Nephron (organoid): ENCODE results near the gene KRTAP5-4.
"Not testable (repeated sequence)": the region's sequence is repeated elsewhere in the genome, so short reads cannot be mapped to it uniquely, and the experiment has no call there.

Experiments used
- H3K27ac Mint-ChIP-seq, 3 experiments: 2 replicates each; pipeline ENCODE4 v1.8.0; 2020; ENCODE audit warnings: mixed read lengths in 3 of 3, mild to moderate bottlenecking in 2 of 3, moderate library complexity in 1 of 3
- H3K27me3 Mint-ChIP-seq: 2 replicates; pipeline ENCODE4 v1.8.0; 2021; ENCODE audit warnings: low read depth, mild to moderate bottlenecking, moderate library complexity, mixed read lengths
- H3K36me3 Mint-ChIP-seq: 2 replicates; pipeline ENCODE4 v1.8.0; 2020; ENCODE audit warnings: low read depth, mixed read lengths
- H3K4me1 Mint-ChIP-seq: 2 replicates; pipeline ENCODE4 v1.8.0; 2020; ENCODE audit warnings: mixed read lengths
- H3K4me3 Mint-ChIP-seq, 3 experiments: 2 replicates each; pipeline ENCODE4 v1.8.0; 2020; ENCODE audit warnings: mild to moderate bottlenecking in 3 of 3, mixed read lengths in 3 of 3, moderate library complexity in 2 of 3
- H3K9me3 Mint-ChIP-seq: 2 replicates; pipeline ENCODE4 v1.8.0; 2020; ENCODE audit warnings: mixed read lengths
- CTCF ChIP-seq, 3 experiments: fragments of 200-600 bp; sonication (generic); IDR thresholded peaks; one replicate each; pipeline ENCODE4 v1.5.0; 2021; ENCODE audit warnings: antibody characterized with exemption in 3 of 3; ENCODE audit not compliant: unreplicated experiment in 3 of 3

The KRTAP5-4 gene

GRCh38 chr11:1625541-1625940 is 3.6 kb upstream of the KRTAP5-4 start:
- Mint-ChIP-seq H3K27me3 (peaks cover 38% of the 10 kb centered on the region), H3K36me3 (no peaks in the 10 kb centered on the region), H3K27ac (no peak overlapping the region), H3K4me1 (peaks cover 2% of the 10 kb centered on the region), H3K4me3 (no peak overlapping the region), H3K9me3 (peaks cover 2% of the 10 kb centered on the region)
- no peak for TF ChIP-seq CTCF (IDR thresholded peaks at IDR 0.05; ENCODE audit: unreplicated experiment in 3 of 3)

GRCh38 chr11:1624621-1625020 is 2.7 kb upstream of the KRTAP5-4 start:
- Mint-ChIP-seq H3K4me1 (no peaks in the 10 kb centered on the region), H3K36me3 (no peaks in the 10 kb centered on the region)

GRCh38 chr11:1623716-1624115 is 1.8 kb upstream of the KRTAP5-4 start:
- Mint-ChIP-seq H3K27ac (no peak overlapping the region), H3K4me3 (no peak overlapping the region), H3K9me3 (peaks cover 2% of the 10 kb centered on the region), H3K36me3 (no peaks in the 10 kb centered on the region), H3K4me1 (no peaks in the 10 kb centered on the region), H3K27me3 (peaks cover 29% of the 10 kb centered on the region)
- TF ChIP-seq CTCF (IDR thresholded peaks at IDR 0.05; ENCODE audit: unreplicated experiment in 3 of 3) = no peak

More at GRCh38 chr11:1624621-1625020, 2.7 kb upstream of the KRTAP5-4 start:
- Mint-ChIP-seq H3K27ac (no peak overlapping the region), H3K4me3 (no peak overlapping the region), H3K9me3 (peaks cover 2% of the 10 kb centered on the region), H3K27me3 (peaks cover 34% of the 10 kb centered on the region)
- TF ChIP-seq CTCF (IDR thresholded peaks at IDR 0.05; ENCODE audit: unreplicated experiment in 3 of 3) = no peak

- H3K36me3 Mint-ChIP-seq = no peaks in the 10 kb centered on the region
- no peak overlapping the region for H3K4me3 Mint-ChIP-seq
- no peaks in the 10 kb centered on the region for H3K4me1 Mint-ChIP-seq
- TF ChIP-seq CTCF (IDR thresholded peaks at IDR 0.05; ENCODE audit: unreplicated experiment in 3 of 3) = no peak
- H3K27me3 Mint-ChIP-seq = peaks cover 15% of the 10 kb centered on the region
- peaks cover 11% of the 10 kb centered on the region for H3K9me3 Mint-ChIP-seq
- H3K27ac Mint-ChIP-seq = no peak overlapping the region
Measured at GRCh38 chr11:1619449-1619848, 2.5 kb downstream of the KRTAP5-4 start.

- no peak for TF ChIP-seq CTCF (IDR thresholded peaks at IDR 0.05; ENCODE audit: unreplicated experiment in 3 of 3)
- no peak overlapping the region for H3K27ac Mint-ChIP-seq
- no peak overlapping the region for H3K4me3 Mint-ChIP-seq
- peaks cover 15% of the 10 kb centered on the region for H3K9me3 Mint-ChIP-seq
- H3K27me3 Mint-ChIP-seq = peaks cover 9% of the 10 kb centered on the region
- H3K4me1 Mint-ChIP-seq = no peaks in the 10 kb centered on the region
- H3K36me3 Mint-ChIP-seq = no peaks in the 10 kb centered on the region
Measured at GRCh38 chr11:1618231-1618630, 3.7 kb downstream of the KRTAP5-4 start.

- peaks cover 37% of the 10 kb centered on the region for H3K27me3 Mint-ChIP-seq
- peak within 1 kb of the TSS in 2 of 3 experiments; percentile 14 to 38 for H3K4me3 Mint-ChIP-seq
- H3K9me3 Mint-ChIP-seq = peaks cover 6% of the 10 kb centered on the region
- TF ChIP-seq CTCF (IDR thresholded peaks at IDR 0.05; ENCODE audit: unreplicated experiment in 3 of 3) = no peak
- H3K4me1 Mint-ChIP-seq = peaks cover 7% of the 10 kb centered on the region
- peak within 1 kb of the TSS in 1 of 3 experiments; percentile 16 for H3K27ac Mint-ChIP-seq
- H3K36me3 Mint-ChIP-seq = no peaks in the 10 kb centered on the region
Measured at GRCh38 chr11:1608363-1608762, 13.6 kb downstream of the KRTAP5-4 start, which contains the start of gene KRTAP5-3. Gene KRTAP5-3 (minus strand): TSS chr11:1608463. CDS start chr11:1608385, 78 bp downstream.

GRCh38 chr11:1607901-1608300 is 14.0 kb downstream of the KRTAP5-4 start:
- H3K4me3 Mint-ChIP-seq, H3K27ac Mint-ChIP-seq, H3K36me3 Mint-ChIP-seq, H3K9me3 Mint-ChIP-seq, H3K4me1 Mint-ChIP-seq: not testable (repeated sequence)
- peaks cover 42% of the 10 kb centered on the region for H3K27me3 Mint-ChIP-seq

GRCh38 chr11:1607156-1607845 is 14.6 kb downstream of the KRTAP5-4 start:
- H3K27ac Mint-ChIP-seq = peak overlapping the region in 1 of 3 experiments; percentile 16
- H3K36me3 Mint-ChIP-seq, H3K9me3 Mint-ChIP-seq, H3K4me1 Mint-ChIP-seq: not testable (repeated sequence)
- peaks cover 45% of the 10 kb centered on the region for H3K27me3 Mint-ChIP-seq
- H3K4me3 Mint-ChIP-seq = peak overlapping the region in 2 of 3 experiments; percentile 38 to 48

GRCh38 chr11:1605923-1606322 is 16.0 kb downstream of the KRTAP5-4 start:
- H3K36me3 Mint-ChIP-seq, H3K4me3 Mint-ChIP-seq, H3K4me1 Mint-ChIP-seq, H3K27ac Mint-ChIP-seq: not testable (repeated sequence)
- Mint-ChIP-seq H3K27me3 (peaks cover 59% of the 10 kb centered on the region), H3K9me3 (peaks cover 14% of the 10 kb centered on the region)
